Neutrophil (primary cell): ENCODE results near the gene CDK11A.
A peak's percentile ranks its signal among the peaks of the same experiment; 100 is the strongest.
"Not testable (repeated sequence)": the region's sequence is repeated elsewhere in the genome, so short reads cannot be mapped to it uniquely, and the experiment has no call there.

Experiments
- H3K27ac ChIP-seq: fragments of 200-600 bp; sonication (generic); 2 replicates; pipeline ENCODE4 v1.5.1; 2016; ENCODE audit warnings: mild to moderate bottlenecking, moderate library complexity
- H3K27me3 ChIP-seq: fragments of 200-600 bp; sonication (generic); 2 replicates; pipeline ENCODE4 v1.6.0; 2016; ENCODE audit warnings: mild to moderate bottlenecking
- H3K36me3 ChIP-seq: fragments of 200-600 bp; sonication (generic); 2 replicates; pipeline ENCODE4 v1.5.1; 2017
- H3K4me1 ChIP-seq, 2 experiments: fragments of 200-600 bp in 1 of 2; sonication (generic) in 1 of 2; 1 replicate in 1 of 2; 2 replicates in 1 of 2; pipeline versions ENCODE4 v1.5.1 to v1.6.1; 2013 to 2016; ENCODE audit warnings: low read depth in 1 of 2, low read length in 1 of 2, mild to moderate bottlenecking in 1 of 2, moderate library complexity in 1 of 2; ENCODE audit not compliant: control insufficient read depth in 1 of 2, insufficient read depth in 1 of 2
- H3K4me3 ChIP-seq, 2 experiments: fragments of 200-600 bp in 1 of 2; sonication (generic) in 1 of 2; 1 replicate in 1 of 2; 2 replicates in 1 of 2; pipeline ENCODE4 v1.5.1; 2013 to 2016; ENCODE audit warnings: low read depth in 1 of 2, low read length in 1 of 2, mild to moderate bottlenecking in 1 of 2, moderate library complexity in 1 of 2
- H3K9me3 ChIP-seq: fragments of 200-600 bp; sonication (generic); 2 replicates; pipeline ENCODE4 v1.5.1; 2016
- TF ChIP-seq, protein P1 (sequence below): fragments of 200-600 bp; sonication (generic); IDR thresholded peaks from 2 replicates; pipeline ENCODE4 v1.5.1; 2016; ENCODE audit warnings: antibody characterized with exemption

CDK11A gene

GRCh38 chr1:1737675-1738590 is 13.8 kb upstream of the CDK11A start:
- H3K27me3 ChIP-seq, H3K27ac ChIP-seq, H3K4me3 ChIP-seq, H3K9me3 ChIP-seq, H3K4me1 ChIP-seq: not testable (repeated sequence)
- peaks cover 29% of the 10 kb centered on the region for H3K36me3 ChIP-seq

GRCh38 chr1:1732381-1732780 is 8.2 kb upstream of the CDK11A start:
- Histone ChIP-seq H3K27ac (no peak overlapping the region), H3K36me3 (peaks cover 43% of the 10 kb centered on the region), H3K9me3 (no peaks in the 10 kb centered on the region), H3K4me3 (no peak overlapping the region), H3K27me3 (no peaks in the 10 kb centered on the region), H3K4me1 (peaks cover 8 to 13% of the 10 kb centered on the region in 2 experiments)
- TF ChIP-seq, protein P1, sequence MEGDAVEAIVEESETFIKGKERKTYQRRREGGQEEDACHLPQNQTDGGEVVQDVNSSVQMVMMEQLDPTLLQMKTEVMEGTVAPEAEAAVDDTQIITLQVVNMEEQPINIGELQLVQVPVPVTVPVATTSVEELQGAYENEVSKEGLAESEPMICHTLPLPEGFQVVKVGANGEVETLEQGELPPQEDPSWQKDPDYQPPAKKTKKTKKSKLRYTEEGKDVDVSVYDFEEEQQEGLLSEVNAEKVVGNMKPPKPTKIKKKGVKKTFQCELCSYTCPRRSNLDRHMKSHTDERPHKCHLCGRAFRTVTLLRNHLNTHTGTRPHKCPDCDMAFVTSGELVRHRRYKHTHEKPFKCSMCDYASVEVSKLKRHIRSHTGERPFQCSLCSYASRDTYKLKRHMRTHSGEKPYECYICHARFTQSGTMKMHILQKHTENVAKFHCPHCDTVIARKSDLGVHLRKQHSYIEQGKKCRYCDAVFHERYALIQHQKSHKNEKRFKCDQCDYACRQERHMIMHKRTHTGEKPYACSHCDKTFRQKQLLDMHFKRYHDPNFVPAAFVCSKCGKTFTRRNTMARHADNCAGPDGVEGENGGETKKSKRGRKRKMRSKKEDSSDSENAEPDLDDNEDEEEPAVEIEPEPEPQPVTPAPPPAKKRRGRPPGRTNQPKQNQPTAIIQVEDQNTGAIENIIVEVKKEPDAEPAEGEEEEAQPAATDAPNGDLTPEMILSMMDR, result no peak

DNA sequence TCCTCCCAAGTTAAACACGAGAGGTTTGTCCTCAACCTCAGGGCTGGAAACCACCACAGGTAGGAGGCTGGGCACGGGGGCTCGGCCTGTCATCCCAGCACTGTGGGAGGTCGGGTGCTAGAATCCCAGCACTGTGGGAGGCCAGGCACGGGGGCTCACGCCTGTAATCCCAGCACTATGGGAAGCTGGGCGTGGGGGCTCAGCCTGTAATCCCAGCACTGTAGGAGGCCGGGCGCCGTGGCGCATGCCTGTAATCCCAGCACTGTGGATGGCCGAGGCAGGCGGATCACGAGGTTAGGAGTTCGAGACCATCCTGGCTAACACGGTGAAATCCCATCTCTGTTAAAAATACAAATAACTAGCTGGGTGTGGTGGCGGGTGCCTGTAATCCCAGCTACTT is 6.7 kb upstream of the CDK11A start:
- H3K4me1 ChIP-seq, result peaks cover 8 to 13% of the 10 kb centered on the region in 2 experiments
- peaks cover 43% of the 10 kb centered on the region for H3K36me3 ChIP-seq
- no peaks in the 10 kb centered on the region for H3K9me3 ChIP-seq
- H3K27me3 ChIP-seq, result no peaks in the 10 kb centered on the region
- H3K27ac ChIP-seq, result no peak overlapping the region
- TF ChIP-seq, protein P1, result no peak
- H3K4me3 ChIP-seq, result no peak overlapping the region

DNA sequence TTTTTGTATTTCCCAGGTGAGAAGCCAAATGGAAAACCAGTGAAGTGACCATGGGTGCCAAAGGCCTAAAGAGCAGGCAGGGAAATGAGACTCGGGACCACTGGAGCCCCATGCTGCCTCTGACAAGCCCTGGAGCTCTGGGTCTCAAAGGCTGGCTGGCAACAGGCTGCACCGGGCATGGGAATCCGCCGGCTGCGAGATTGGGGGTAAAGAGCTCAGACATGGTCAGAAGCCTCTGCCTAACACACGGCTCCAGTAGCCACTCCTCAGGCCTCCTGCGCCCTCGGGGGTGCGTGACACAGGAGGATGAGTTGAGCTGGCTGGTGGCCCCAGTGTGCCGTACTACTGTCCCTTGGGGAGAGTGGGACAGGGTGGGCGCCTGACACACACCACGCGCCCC is 6.1 kb upstream of the CDK11A start:
- Histone ChIP-seq H3K4me1 (peaks cover 8 to 13% of the 10 kb centered on the region in 2 experiments), H3K36me3 (peaks cover 41% of the 10 kb centered on the region)
- H3K27ac ChIP-seq, H3K9me3 ChIP-seq, H3K4me3 ChIP-seq, H3K27me3 ChIP-seq: not testable (repeated sequence)

DNA sequence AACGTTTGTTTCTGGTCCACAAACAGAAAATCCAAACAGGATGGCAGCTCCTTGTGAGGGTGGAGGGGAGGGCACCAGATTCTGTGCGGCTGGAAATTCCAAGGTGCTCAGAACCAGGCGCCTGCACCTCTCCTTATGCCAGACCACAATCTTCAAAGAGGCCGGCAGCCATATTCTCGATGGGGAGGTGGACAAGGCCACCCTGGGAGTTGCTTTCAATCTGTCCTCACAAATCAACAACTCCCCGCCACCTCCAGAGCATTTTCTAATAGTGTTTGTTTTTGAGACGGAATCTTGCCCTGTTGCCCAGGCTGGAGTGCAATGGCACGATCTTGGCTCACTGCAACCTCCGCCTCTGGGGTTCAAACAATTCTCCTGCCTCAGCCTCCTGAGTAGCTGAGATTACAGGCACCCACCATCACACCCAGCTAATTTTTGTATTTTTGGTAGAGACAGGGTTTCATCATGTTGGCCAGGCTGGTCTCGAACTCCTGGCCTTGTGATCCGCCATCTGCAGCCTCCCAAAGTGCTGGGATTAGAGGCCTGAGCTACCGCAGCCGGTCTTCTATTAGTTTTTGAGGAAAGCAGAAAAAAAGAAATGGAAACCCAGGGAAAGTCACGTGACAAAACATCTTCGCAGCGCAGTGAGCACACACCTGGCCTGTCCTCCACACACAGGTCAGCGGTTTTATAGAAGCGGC is 5.1 kb upstream of the CDK11A start:
- peaks cover 8 to 13% of the 10 kb centered on the region in 2 experiments for H3K4me1 ChIP-seq
- not testable (repeated sequence) for H3K9me3 ChIP-seq, H3K4me3 ChIP-seq, H3K27me3 ChIP-seq
- peaks cover 31% of the 10 kb centered on the region for H3K36me3 ChIP-seq
- peak overlapping the region; percentile 60 for H3K27ac ChIP-seq

DNA sequence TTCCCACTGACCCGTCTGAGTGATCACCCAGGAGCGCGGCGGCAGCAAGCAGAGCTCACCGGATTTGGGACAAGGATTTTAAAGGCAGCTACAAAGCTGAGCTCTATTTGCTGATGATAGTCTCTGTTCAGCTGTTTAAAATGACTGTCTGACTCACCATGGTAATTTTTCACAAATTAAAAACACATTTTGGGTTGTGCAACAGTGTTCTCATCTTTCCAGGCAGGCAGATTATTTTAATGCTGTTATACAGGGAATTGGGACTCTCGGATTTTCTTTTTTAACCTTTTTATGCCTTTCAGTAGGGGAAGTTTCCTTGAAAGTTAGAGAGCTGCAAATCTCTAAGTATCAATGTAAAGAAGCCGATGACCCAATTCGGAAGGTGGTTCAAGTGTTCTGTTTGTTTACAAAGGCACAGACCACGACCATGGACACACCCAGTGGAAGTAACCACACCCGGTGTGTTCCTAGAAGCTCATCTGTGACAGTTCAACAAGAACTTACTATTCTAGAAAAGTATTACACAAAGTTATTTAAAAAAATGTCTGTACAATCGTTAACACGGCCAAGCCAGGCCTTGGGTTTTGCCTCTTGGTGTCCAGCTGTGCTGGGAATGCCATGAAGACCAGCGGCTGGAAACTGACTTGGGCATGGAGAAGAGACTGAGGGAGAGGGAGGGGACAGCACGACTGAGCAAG is 4.3 kb upstream of the CDK11A start:
- not testable (repeated sequence) for H3K4me3 ChIP-seq, H3K27me3 ChIP-seq, H3K9me3 ChIP-seq
- Histone ChIP-seq H3K36me3 (peaks cover 24% of the 10 kb centered on the region), H3K4me1 (peaks cover 8 to 13% of the 10 kb centered on the region in 2 experiments), H3K27ac (peak overlapping the region; percentile 60)

GRCh38 chr1:1727131-1727651 is 3.0 kb upstream of the CDK11A start:
- H3K4me3 ChIP-seq, H3K27me3 ChIP-seq, H3K9me3 ChIP-seq: not testable (repeated sequence)
- peaks cover 13% of the 10 kb centered on the region for H3K36me3 ChIP-seq
- H3K27ac ChIP-seq, result peak overlapping the region; percentile 29
- peaks cover 8 to 13% of the 10 kb centered on the region in 2 experiments for H3K4me1 ChIP-seq

GRCh38 chr1:1726088-1726487 is 1.9 kb upstream of the CDK11A start:
- H3K27me3 ChIP-seq, H3K9me3 ChIP-seq, H3K4me3 ChIP-seq, H3K27ac ChIP-seq: not testable (repeated sequence)
- H3K4me1 ChIP-seq, result peaks cover 8 to 13% of the 10 kb centered on the region in 2 experiments
- peaks cover 17% of the 10 kb centered on the region for H3K36me3 ChIP-seq
